Activated CD4-positive, alpha-beta T cell treated with anti-CD3 and anti-CD28 coated beads for 36 hours (primary cell): ENCODE data around the gene SHCBP1L. TPM values are rescaled to one million over a fixed set of nuclear protein-coding genes. Genes with fewer than 3 reads are reported as not detected.

Experiments used
- ATAC-seq: fragments of 200-7000 bp; cut with Tn5 transposase; one replicate; pipeline ENCODE4 v1.10.0; 2021; ENCODE audit warnings: mild to moderate bottlenecking, moderate library complexity
- CTCF ChIA-PET: fragments of 350-600 bp; sonication (Branson Sonifier 250); formaldehyde crosslinking; loops from one replicate; lab custom pipeline; 2021; ENCODE audit warnings: antibody characterized with exemption; lab: Charles Lee
- POLR2A ChIA-PET: fragments of 350-600 bp; sonication (Branson Sonifier 250); formaldehyde crosslinking; loops from one replicate; lab custom pipeline; 2021; ENCODE audit warnings: antibody characterized with exemption, inconsistent platforms; lab: Charles Lee
- DNase-seq: peaks from one replicate; pipeline ENCODE4 v3.0.0-alpha.2; 2020
- H3K27ac Mint-ChIP-seq: one replicate; pipeline ENCODE4 v1.8.0; 2021; ENCODE audit warnings: mixed read lengths
- H3K27me3 Mint-ChIP-seq: one replicate; pipeline ENCODE4 v1.8.0; 2021; ENCODE audit warnings: mixed read lengths
- H3K36me3 Mint-ChIP-seq: one replicate; pipeline ENCODE4 v1.8.0; 2021; ENCODE audit warnings: low read depth, mixed read lengths
- H3K4me1 Mint-ChIP-seq: one replicate; pipeline ENCODE4 v1.8.0; 2021; ENCODE audit warnings: mixed read lengths
- H3K4me3 Mint-ChIP-seq: one replicate; pipeline ENCODE4 v1.8.0; 2021; ENCODE audit warnings: mild to moderate bottlenecking, moderate library complexity, mixed read lengths
- H3K9me3 Mint-ChIP-seq: one replicate; pipeline ENCODE4 v1.8.0; 2021; ENCODE audit warnings: low read depth, mixed read lengths
- intact Hi-C, 2 experiments: fragments of 100-400 bp; cut with DNase I in 1 of 2; cut with micrococcal nuclease in 1 of 2; formaldehyde crosslinking; loops; one replicate each; pipeline versions ENCODE4 v1.14.2 to v1.15.1; 2022 to 2024; cut with DNase I, micrococcal nuclease
- total RNA-seq, 2 experiments: library from RNA; stranded (reverse); gene quantifications; one replicate each; pipeline ENCODE4 v1.2.3, GENCODE V29; 2021

The SHCBP1L gene
- not detected for total RNA-seq

- CTCF ChIA-PET: no interaction called here
- Mint-ChIP-seq H3K36me3 (no peaks in the 10 kb centered on the region), H3K9me3 (no peaks in the 10 kb centered on the region), H3K4me3 (no peak within 1 kb of the TSS), H3K27me3 (peaks cover 25% of the 10 kb centered on the region), H3K4me1 (no peaks in the 10 kb centered on the region), H3K27ac (no peak within 1 kb of the TSS)
- POLR2A ChIA-PET: no interaction called here
- intact Hi-C loops: no loop called here
- DNase-seq (no peak), ATAC-seq (no peak)
Observed at GRCh38 chr1:182952677-182953444, at the start of gene SHCBP1L. SHCBP1L (minus strand) TSS chr1:182953166; CDS start chr1:182953133, 33 bp downstream.

- Mint-ChIP-seq H3K4me3 (no peak overlapping the region), H3K27ac (no peak overlapping the region), H3K4me1 (no peaks in the 10 kb centered on the region), H3K9me3 (no peaks in the 10 kb centered on the region), H3K27me3 (peaks cover 37% of the 10 kb centered on the region), H3K36me3 (no peaks in the 10 kb centered on the region)
- DNase-seq: no peak
- CTCF ChIA-PET: interaction anchor here (0.7 kb wide), 1 partner anchor 93 kb away, joined by 3 read pairs; no protein-coding TSS in a partner anchor
- intact Hi-C loops: no loop called here
- POLR2A ChIA-PET: no interaction called here
- no peak for ATAC-seq
Observed at GRCh38 chr1:183002267-183002666, 49.3 kb upstream of the SHCBP1L start.

- DNase-seq (no peak), ATAC-seq (no peak)
- Mint-ChIP-seq H3K27ac (no peak overlapping the region), H3K4me3 (no peak overlapping the region), H3K4me1 (no peaks in the 10 kb centered on the region), H3K36me3 (no peaks in the 10 kb centered on the region), H3K27me3 (peaks cover 40% of the 10 kb centered on the region), H3K9me3 (no peaks in the 10 kb centered on the region)
- POLR2A ChIA-PET: no interaction called here
- intact Hi-C loops: no loop called here
- CTCF ChIA-PET: interaction anchor here (0.9 to 1.1 kb wide), 2 partner anchors 16 to 32 kb away, joined by 3 to 4 read pairs; no protein-coding TSS in a partner anchor
Observed at GRCh38 chr1:183000167-183000962, 47.4 kb upstream of the SHCBP1L start.

- no peaks in the 10 kb centered on the region for H3K36me3 Mint-ChIP-seq
- no peak for DNase-seq
- no peaks in the 10 kb centered on the region for H3K9me3 Mint-ChIP-seq
- no peaks in the 10 kb centered on the region for H3K4me1 Mint-ChIP-seq
- peaks cover 28% of the 10 kb centered on the region for H3K27me3 Mint-ChIP-seq
- intact Hi-C loops: no loop called here
- ChIA-PET POLR2A (no interaction called here), CTCF (interaction anchor here (1.4 kb wide), 1 partner anchor 11 kb away, joined by 3 read pairs; no protein-coding TSS in a partner anchor)
- H3K27ac Mint-ChIP-seq: no peak overlapping the region
- no peak overlapping the region for H3K4me3 Mint-ChIP-seq
- no peak for ATAC-seq
Observed at GRCh38 chr1:182998482-182998881, 45.5 kb upstream of the SHCBP1L start.

GRCh38 chr1:182996816-182997215 lies 43.9 kb upstream of the SHCBP1L start:
- Mint-ChIP-seq H3K9me3 (no peaks in the 10 kb centered on the region), H3K36me3 (no peaks in the 10 kb centered on the region), H3K4me1 (no peaks in the 10 kb centered on the region), H3K27ac (no peak overlapping the region), H3K27me3 (peaks cover 28% of the 10 kb centered on the region), H3K4me3 (no peak overlapping the region)
- CTCF ChIA-PET: interaction anchor here (1.4 kb wide), 1 partner anchor 9 kb away, joined by 3 read pairs; no protein-coding TSS in a partner anchor
- no peak for DNase-seq
- intact Hi-C loops: no loop called here
- POLR2A ChIA-PET: no interaction called here
- no peak for ATAC-seq

- intact Hi-C loops: no loop called here
- no peak for DNase-seq
- no peak for ATAC-seq
- no peak overlapping the region for H3K4me3 Mint-ChIP-seq
- no peaks in the 10 kb centered on the region for H3K9me3 Mint-ChIP-seq
- H3K4me1 Mint-ChIP-seq: no peaks in the 10 kb centered on the region
- no peaks in the 10 kb centered on the region for H3K36me3 Mint-ChIP-seq
- H3K27ac Mint-ChIP-seq: no peak overlapping the region
- peaks cover 29% of the 10 kb centered on the region for H3K27me3 Mint-ChIP-seq
- ChIA-PET CTCF (no interaction called here), POLR2A (no interaction called here)
Observed at GRCh38 chr1:182995894-182996293, 42.9 kb upstream of the SHCBP1L start.

GRCh38 chr1:182993746-182994145 lies 40.8 kb upstream of the SHCBP1L start:
- ATAC-seq (no peak), DNase-seq (no peak)
- ChIA-PET POLR2A (no interaction called here), CTCF (interaction anchor here (0.7 kb wide), 1 partner anchor 289 kb away, joined by 3 read pairs; no protein-coding TSS in a partner anchor)
- intact Hi-C loops: no loop called here
- Mint-ChIP-seq H3K4me3 (no peak overlapping the region), H3K27me3 (peaks cover 34% of the 10 kb centered on the region), H3K36me3 (no peaks in the 10 kb centered on the region), H3K27ac (no peak overlapping the region), H3K9me3 (no peaks in the 10 kb centered on the region), H3K4me1 (no peaks in the 10 kb centered on the region)

GRCh38 chr1:182990413-182991144 lies 37.6 kb upstream of the SHCBP1L start:
- DNase-seq: no peak
- intact Hi-C loops: no loop called here
- H3K9me3 Mint-ChIP-seq: no peaks in the 10 kb centered on the region
- ATAC-seq: no peak
- ChIA-PET POLR2A (no interaction called here), CTCF (no interaction called here)
- H3K27ac Mint-ChIP-seq: no peak overlapping the region
- H3K36me3 Mint-ChIP-seq: no peaks in the 10 kb centered on the region
- no peak overlapping the region for H3K4me3 Mint-ChIP-seq
- H3K27me3 Mint-ChIP-seq: peaks cover 25% of the 10 kb centered on the region
- H3K4me1 Mint-ChIP-seq: no peaks in the 10 kb centered on the region

- Mint-ChIP-seq H3K27me3 (peaks cover 21% of the 10 kb centered on the region), H3K9me3 (no peaks in the 10 kb centered on the region), H3K4me3 (no peak overlapping the region), H3K27ac (no peak overlapping the region), H3K36me3 (no peaks in the 10 kb centered on the region), H3K4me1 (peaks cover 2% of the 10 kb centered on the region)
- ChIA-PET POLR2A (no interaction called here), CTCF (no interaction called here)
- ATAC-seq: no peak
- intact Hi-C loops: no loop called here
- no peak for DNase-seq
Observed at GRCh38 chr1:182985876-182986275, 32.9 kb upstream of the SHCBP1L start.

GRCh38 chr1:182984621-182985020 lies 31.7 kb upstream of the SHCBP1L start:
- H3K4me3 Mint-ChIP-seq: no peak overlapping the region
- peaks cover 13% of the 10 kb centered on the region for H3K27me3 Mint-ChIP-seq
- H3K27ac Mint-ChIP-seq: no peak overlapping the region
- ATAC-seq (no peak), DNase-seq (no peak)
- ChIA-PET POLR2A (interaction anchor here (0.5 kb wide), 1 partner anchor 100 kb away, joined by 9 read pairs; no protein-coding TSS in a partner anchor), CTCF (interaction anchor here (0.7 to 1.0 kb wide), 2 partner anchors 10 to 15 kb away, joined by 3 read pairs; no protein-coding TSS in a partner anchor)
- H3K4me1 Mint-ChIP-seq: peaks cover 2% of the 10 kb centered on the region
- H3K36me3 Mint-ChIP-seq: no peaks in the 10 kb centered on the region
- no peaks in the 10 kb centered on the region for H3K9me3 Mint-ChIP-seq
- intact Hi-C loops: no loop called here

GRCh38 chr1:182984138-182984537 lies 31.2 kb upstream of the SHCBP1L start:
- H3K4me1 Mint-ChIP-seq: peaks cover 2% of the 10 kb centered on the region
- ATAC-seq (no peak), DNase-seq (no peak)
- no peaks in the 10 kb centered on the region for H3K36me3 Mint-ChIP-seq
- H3K9me3 Mint-ChIP-seq: no peaks in the 10 kb centered on the region
- CTCF ChIA-PET: interaction anchor here (1.0 kb wide), 1 partner anchor 10 kb away, joined by 3 read pairs; no protein-coding TSS in a partner anchor
- H3K27me3 Mint-ChIP-seq: peaks cover 13% of the 10 kb centered on the region
- intact Hi-C loops: no loop called here
- no peak overlapping the region for H3K4me3 Mint-ChIP-seq
- POLR2A ChIA-PET: interaction anchor here (0.5 kb wide), 1 partner anchor 101 kb away, joined by 9 read pairs; no protein-coding TSS in a partner anchor
- H3K27ac Mint-ChIP-seq: no peak overlapping the region
